ENCODE data around the gene CTNNBL1. TPM values are rescaled to one million over a fixed set of nuclear protein-coding genes. Genes with fewer than 3 reads are reported as not detected.
A peak's percentile ranks its signal among the peaks of the same experiment; 100 is the strongest.

CTNNBL1 gene
- total and polyA plus RNA-seq, 12 donors, result 42.2 to 104 (median 52.0) TPM

DNA sequence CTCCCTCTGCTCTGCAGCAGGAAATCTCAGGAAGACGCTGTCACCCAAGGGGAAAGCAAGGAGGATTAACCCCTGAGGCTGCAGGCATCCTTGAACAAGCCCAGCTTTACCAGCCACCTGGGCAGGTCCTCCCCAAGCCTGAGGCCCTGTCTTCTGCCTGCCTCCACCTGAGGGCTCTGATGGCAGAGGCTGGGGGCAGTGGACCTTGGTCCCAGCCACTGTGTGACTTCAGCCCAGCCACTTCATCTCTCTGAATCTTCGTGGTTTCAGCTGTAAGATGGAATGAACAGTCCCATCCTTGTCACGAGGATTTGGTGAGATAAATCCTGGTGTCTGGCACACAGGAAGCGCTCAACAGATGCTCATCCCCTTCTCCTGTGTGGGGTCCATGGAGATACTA is 200.6 kb downstream of the CTNNBL1 start:
- no peaks in the 10 kb centered on the region for H3K36me3 ChIP-seq
- WGBS, 2 donors, result 81 to 94% methylated on average over 4 of the region's 4 CpGs
- TF ChIP-seq, protein P1, sequence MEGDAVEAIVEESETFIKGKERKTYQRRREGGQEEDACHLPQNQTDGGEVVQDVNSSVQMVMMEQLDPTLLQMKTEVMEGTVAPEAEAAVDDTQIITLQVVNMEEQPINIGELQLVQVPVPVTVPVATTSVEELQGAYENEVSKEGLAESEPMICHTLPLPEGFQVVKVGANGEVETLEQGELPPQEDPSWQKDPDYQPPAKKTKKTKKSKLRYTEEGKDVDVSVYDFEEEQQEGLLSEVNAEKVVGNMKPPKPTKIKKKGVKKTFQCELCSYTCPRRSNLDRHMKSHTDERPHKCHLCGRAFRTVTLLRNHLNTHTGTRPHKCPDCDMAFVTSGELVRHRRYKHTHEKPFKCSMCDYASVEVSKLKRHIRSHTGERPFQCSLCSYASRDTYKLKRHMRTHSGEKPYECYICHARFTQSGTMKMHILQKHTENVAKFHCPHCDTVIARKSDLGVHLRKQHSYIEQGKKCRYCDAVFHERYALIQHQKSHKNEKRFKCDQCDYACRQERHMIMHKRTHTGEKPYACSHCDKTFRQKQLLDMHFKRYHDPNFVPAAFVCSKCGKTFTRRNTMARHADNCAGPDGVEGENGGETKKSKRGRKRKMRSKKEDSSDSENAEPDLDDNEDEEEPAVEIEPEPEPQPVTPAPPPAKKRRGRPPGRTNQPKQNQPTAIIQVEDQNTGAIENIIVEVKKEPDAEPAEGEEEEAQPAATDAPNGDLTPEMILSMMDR (IDR thresholded peaks at IDR 0.05), result no peak
- H3K27me3 ChIP-seq, result peaks cover 0 to 8% (median 0%) of the 10 kb centered on the region in 7 donors
- DNase-seq (no peak), ATAC-seq (no peak)
- H3K4me1 ChIP-seq, result peaks cover 0 to 18% (median 12%) of the 10 kb centered on the region in 9 donors
- H3K27ac ChIP-seq, result no peak overlapping the region
- no peaks in the 10 kb centered on the region for H3K9me3 ChIP-seq
- intact Hi-C loops (cut with DNase I), result loop anchor here in 1 of 10 donors (10.0 kb wide), 2 partner anchors 60 to 330 kb away; no protein-coding TSS in a partner anchor
- H3K4me3 ChIP-seq, result no peak overlapping the region

DNA sequence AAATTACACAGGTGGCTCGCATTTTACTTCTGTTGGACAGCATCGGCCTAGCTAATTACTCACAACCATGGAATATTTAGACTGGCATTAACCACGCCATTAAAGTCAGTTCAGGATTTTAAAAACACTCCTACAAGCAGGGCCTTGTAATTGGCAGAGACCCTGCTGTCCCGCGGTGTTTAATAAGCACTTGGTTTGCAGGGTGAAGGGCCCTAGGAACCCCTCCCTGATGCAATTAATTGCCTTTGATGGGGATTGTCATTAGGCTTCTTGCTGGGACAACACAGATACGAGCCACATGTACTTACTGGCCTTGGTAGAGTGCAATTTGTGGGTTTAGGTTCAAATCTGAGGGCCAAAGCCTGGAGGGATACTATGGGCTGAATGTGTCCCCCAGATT is 201.3 kb downstream of the CTNNBL1 start:
- Histone ChIP-seq H3K4me3 (no peak overlapping the region), H3K4me1 (peaks cover 0 to 18% (median 12%) of the 10 kb centered on the region in 9 donors), H3K27me3 (peaks cover 0 to 11% (median 2%) of the 10 kb centered on the region in 7 donors), H3K27ac (no peak overlapping the region), H3K9me3 (no peaks in the 10 kb centered on the region), H3K36me3 (no peaks in the 10 kb centered on the region)
- 96 to 97% methylated on average over 6 of the region's 6 CpGs for WGBS, 2 donors
- TF ChIP-seq, protein P1 (IDR thresholded peaks at IDR 0.05), result no peak
- DNase-seq (no peak), ATAC-seq (no peak)
- intact Hi-C loops (cut with DNase I), result loop anchor here in 3 of 10 donors (5.0 to 10.0 kb wide), 4 partner anchors 60 to 330 kb away; no protein-coding TSS in a partner anchor

DNA sequence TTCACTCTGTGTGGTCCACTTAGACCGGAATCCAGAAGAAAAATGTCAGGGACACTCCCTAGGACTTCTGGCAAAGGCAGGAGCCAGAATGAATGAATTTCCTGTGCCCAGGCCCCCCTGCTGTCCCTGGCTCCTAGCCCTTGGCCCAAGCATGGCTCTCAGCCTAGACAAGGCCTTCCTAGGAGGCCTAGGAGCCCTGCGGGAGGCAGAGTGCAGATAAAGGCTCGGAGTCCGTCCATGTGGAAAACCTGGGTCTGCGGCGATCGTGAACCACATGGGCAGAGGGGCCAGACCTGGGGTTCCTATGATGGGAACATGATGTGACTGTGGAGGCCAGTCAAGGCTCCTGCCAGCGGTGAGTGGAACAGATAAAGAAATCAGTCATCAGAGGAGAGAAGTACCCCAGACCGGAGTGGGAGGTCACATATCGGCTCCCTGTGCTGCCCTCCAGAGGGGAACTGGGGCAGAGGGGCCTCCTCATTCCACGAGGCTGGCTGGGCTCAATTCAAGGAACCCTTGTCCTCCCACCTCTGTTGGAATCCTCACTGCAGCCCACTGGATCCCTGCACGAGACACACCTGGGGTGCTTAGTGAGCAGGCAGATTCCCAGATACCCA is 203.2 kb downstream of the CTNNBL1 start:
- Histone ChIP-seq H3K36me3 (no peaks in the 10 kb centered on the region), H3K27ac (no peak overlapping the region), H3K4me3 (no peak overlapping the region), H3K4me1 (peaks cover 0 to 18% (median 12%) of the 10 kb centered on the region in 9 donors), H3K27me3 (peaks cover 0 to 29% (median 18%) of the 10 kb centered on the region in 7 donors), H3K9me3 (no peaks in the 10 kb centered on the region)
- intact Hi-C loops (cut with DNase I), result loop anchor here in 3 of 10 donors (5.0 to 10.0 kb wide), 4 partner anchors 62 to 332 kb away; no protein-coding TSS in a partner anchor
- DNase-seq (peak in 1 of 2 donors; percentile 32), ATAC-seq (peak; percentile 14 to 72 (median 54))
- WGBS, 2 donors, result 28 to 35% methylated on average over 12 of the region's 12 CpGs
- TF ChIP-seq, protein P1 (IDR thresholded peaks at IDR 0.05), result peak in 6 of 9 donors; percentile 15 to 48 (median 38)

DNA sequence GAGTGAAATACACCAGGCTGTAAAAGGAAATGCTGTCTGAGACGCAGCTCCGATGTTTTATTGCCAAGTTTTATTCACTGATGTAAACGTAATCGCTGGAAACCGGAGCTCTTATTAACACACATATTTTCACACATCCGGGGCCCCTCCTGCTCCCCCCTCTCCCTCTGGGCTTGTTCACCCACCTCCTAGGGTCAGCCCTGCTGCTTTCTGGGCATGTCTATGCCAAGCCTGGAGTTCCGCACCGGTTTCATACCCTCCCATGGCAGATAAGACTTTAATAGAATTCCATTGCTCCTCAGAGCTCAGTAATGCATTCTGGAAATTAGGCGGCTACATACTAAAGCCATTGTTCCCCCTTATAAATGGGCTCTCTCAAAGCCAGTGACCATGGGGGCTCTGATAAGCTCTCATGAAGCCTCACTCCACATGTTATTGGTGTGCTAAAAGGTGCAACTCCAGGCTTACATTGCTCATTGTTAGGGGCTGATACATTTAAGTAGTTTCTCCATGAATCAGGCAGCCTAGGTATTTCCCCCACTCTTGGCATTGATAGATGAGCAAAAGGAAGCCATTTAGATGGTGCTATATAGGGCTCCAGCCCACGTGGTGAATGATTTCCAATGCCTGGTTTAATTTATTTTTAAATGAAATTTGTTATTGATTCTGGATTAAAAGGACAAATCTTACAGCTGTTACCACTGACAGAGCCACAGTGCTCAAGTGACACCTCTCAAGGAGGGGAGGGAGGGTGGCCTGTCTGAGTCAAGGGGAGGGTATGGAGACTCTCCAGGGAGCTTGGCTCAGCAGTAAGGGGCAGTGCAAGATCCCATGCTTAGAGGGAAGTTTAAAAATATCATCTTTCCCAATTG is 204.6 kb downstream of the CTNNBL1 start:
- Histone ChIP-seq H3K27me3 (peaks cover 6 to 43% (median 32%) of the 10 kb centered on the region in 7 donors), H3K4me1 (peaks cover 3 to 29% (median 12%) of the 10 kb centered on the region in 9 donors), H3K9me3 (no peaks in the 10 kb centered on the region), H3K36me3 (no peaks in the 10 kb centered on the region), H3K27ac (no peak overlapping the region), H3K4me3 (no peak overlapping the region)
- intact Hi-C loops (cut with DNase I), result loop anchor here in 3 of 10 donors (5.0 to 10.0 kb wide), 4 partner anchors 64 to 334 kb away; no protein-coding TSS in a partner anchor
- DNase-seq (no peak), ATAC-seq (no peak)
- TF ChIP-seq, protein P1 (IDR thresholded peaks at IDR 0.05), result no peak
- 64 to 66% methylated on average over 10 of the region's 10 CpGs for WGBS, 2 donors

All from heart right ventricle (tissue), 16 donors.